Caco-2 (cell line): ENCODE measurements around the gene PMEPA1. TPM values are rescaled to one million over a fixed set of nuclear protein-coding genes. Genes with fewer than 3 reads are reported as not detected.

Source experiments
- BruUV-seq: library from RNA; stranded (reverse); fragments of 400-500 nt; replicated peaks from 2 replicates; lab custom pipeline; 2021; lab: Mats Ljungman, UMichigan
- CTCF ChIA-PET: fragments of 300-600 bp; sonication (Branson Sonifier 250); formaldehyde crosslinking; loops from one replicate; lab custom pipeline; 2022; ENCODE audit warnings: antibody characterized with exemption; lab: Charles Lee
- POLR2A ChIA-PET: fragments of 300-600 bp; sonication (Branson Sonifier 250); formaldehyde crosslinking; loops from one replicate; lab custom pipeline; 2022; ENCODE audit warnings: antibody characterized with exemption; lab: Charles Lee
- DNase-seq, 2 experiments: peaks; one replicate each; pipeline versions ENCODE4 v3.0.0 to v3.0.0-alpha.2; 2020 to 2022
- H3K27me3 ChIP-seq: replicated peaks from 2 replicates; pipeline ENCODE4 v1.6.0; 2011; ENCODE audit warnings: low read length; ENCODE audit not compliant: control insufficient read depth, insufficient read depth
- H3K36me3 ChIP-seq: 2 replicates; pipeline ENCODE4 v1.5.1; 2011; ENCODE audit warnings: low read length; ENCODE audit not compliant: control insufficient read depth, insufficient read depth
- H3K4me1 ChIP-seq: fragments of 250-450 bp; sonication (Bioruptor Pico); 2 replicates; pipeline ENCODE4 v1.5.1; 2020; ENCODE audit warnings: mild to moderate bottlenecking
- H3K4me3 ChIP-seq: 2 replicates; pipeline ENCODE4 v1.5.1; 2011; ENCODE audit warnings: low read depth, mild to moderate bottlenecking, control low read depth, low read length
- H3K9me3 ChIP-seq: fragments of 250-450 bp; sonication (Bioruptor Pico); 2 replicates; pipeline ENCODE4 v1.5.1; 2020; ENCODE audit warnings: mild to moderate bottlenecking, moderate library complexity
- H3K27ac Mint-ChIP-seq: one replicate; pipeline ENCODE4 v1.8.0; 2022; ENCODE audit warnings: mixed read lengths; ENCODE audit not compliant: unreplicated experiment
- H3K27me3 Mint-ChIP-seq: one replicate; pipeline ENCODE4 v1.8.0; 2022; ENCODE audit warnings: mixed read lengths; ENCODE audit not compliant: insufficient read depth, unreplicated experiment
- H3K36me3 Mint-ChIP-seq: one replicate; pipeline ENCODE4 v1.8.0; 2022; ENCODE audit warnings: mild to moderate bottlenecking, mixed read lengths; ENCODE audit not compliant: insufficient read depth, unreplicated experiment
- H3K4me1 Mint-ChIP-seq: one replicate; pipeline ENCODE4 v1.8.0; 2022; ENCODE audit warnings: low read depth, mixed read lengths; ENCODE audit not compliant: unreplicated experiment
- H3K4me3 Mint-ChIP-seq: one replicate; pipeline ENCODE4 v1.8.0; 2022; ENCODE audit warnings: mild to moderate bottlenecking, moderate library complexity, mixed read lengths; ENCODE audit not compliant: unreplicated experiment
- H3K9me3 Mint-ChIP-seq: one replicate; pipeline ENCODE4 v1.8.0; 2022; ENCODE audit warnings: mixed read lengths; ENCODE audit not compliant: unreplicated experiment
- CTCF ChIP-seq, 2 experiments: fragments of 200-600 bp in 1 of 2; IDR thresholded peaks; 1 replicate in 1 of 2; 2 replicates in 1 of 2; pipeline versions ENCODE4 v1.5.1 to v1.8.0; 2011 to 2022; ENCODE audit warnings: antibody characterized with exemption in 1 of 2, control low read depth in 1 of 2, inconsistent platforms in 1 of 2, low read depth in 1 of 2, low read length in 1 of 2, mild to moderate bottlenecking in 1 of 2, moderate library complexity in 1 of 2; ENCODE audit not compliant: insufficient read depth in 1 of 2, severe bottlenecking in 1 of 2, unreplicated experiment in 1 of 2
- intact Hi-C: fragments of 100-400 bp; cut with micrococcal nuclease; formaldehyde crosslinking; loops from one replicate; pipeline ENCODE4 v1.10.0; 2022; ENCODE audit not compliant: unreplicated experiment
- total RNA-seq: library from RNA; stranded (reverse); gene quantifications from 2 replicates; pipeline ENCODE4 v1.2.3, GENCODE V29; 2022

PMEPA1 gene
- total RNA-seq, 1 experiment from 2014 or later = 3.3 TPM

DNA sequence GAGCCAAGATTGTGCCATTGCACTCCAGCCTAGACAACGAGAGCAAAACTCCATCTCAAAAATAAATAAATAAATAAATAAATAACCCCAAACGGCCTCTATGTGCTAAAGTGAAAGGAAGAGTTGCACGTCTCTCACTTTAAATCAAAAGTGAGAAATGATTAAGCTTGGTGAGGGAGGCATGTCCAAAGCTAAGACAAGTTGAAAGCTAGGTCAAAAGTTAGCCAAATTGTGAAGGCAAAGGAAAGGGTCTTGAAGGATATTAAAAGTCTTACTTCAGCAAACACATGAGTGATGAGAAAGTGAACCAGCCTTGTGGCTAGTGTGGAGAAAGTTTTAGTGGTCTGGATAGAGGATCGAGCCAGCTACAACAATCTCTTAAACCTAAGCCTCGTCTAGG lies 103.9 kb downstream of the PMEPA1 start:
- H3K27me3 Mint-ChIP-seq = peaks cover 34% of the 10 kb centered on the region
- CTCF ChIA-PET = interaction anchor here (0.6 to 1.4 kb wide), 5 partner anchors 10 to 575 kb away, joined by 3 to 8 read pairs (median 4); no protein-coding TSS in a partner anchor

DNA sequence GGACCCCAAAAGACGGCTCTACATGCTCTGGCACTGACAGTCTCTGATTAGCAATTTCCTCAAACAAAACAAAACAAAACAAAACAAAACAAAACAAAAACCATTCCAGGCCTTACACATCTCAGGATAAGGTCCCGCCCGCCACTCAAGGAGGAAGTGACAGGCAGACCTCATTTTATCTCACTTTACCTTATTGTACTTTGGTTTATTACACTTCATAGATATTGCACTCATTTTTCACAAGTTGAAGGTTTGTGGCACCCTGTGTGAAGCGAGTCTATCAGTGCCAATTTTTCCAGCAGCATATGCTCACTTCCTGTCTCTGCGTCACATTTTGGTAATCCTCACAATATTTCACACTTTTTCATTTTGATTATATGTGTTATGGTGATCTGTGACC lies 104.8 kb downstream of the PMEPA1 start:
- no peak for DNase-seq
- no peak for TF ChIP-seq CTCF (IDR thresholded peaks at IDR 0.05; ENCODE audit: insufficient read depth in 1 of 2, low read depth in 1 of 2, low read length in 1 of 2, severe bottlenecking in 1 of 2, unreplicated experiment in 1 of 2)
- peaks cover 29% of the 10 kb centered on the region for H3K27me3 Mint-ChIP-seq
- ChIA-PET CTCF (no interaction called here), POLR2A (no interaction called here)
- BruUV-seq = no TSS peak
- no peaks in the 10 kb centered on the region for H3K36me3 Mint-ChIP-seq
- H3K36me3 ChIP-seq = no peaks in the 10 kb centered on the region
- H3K4me1 ChIP-seq = no peaks in the 10 kb centered on the region
- no peaks in the 10 kb centered on the region for H3K27me3 ChIP-seq
- no peaks in the 10 kb centered on the region for H3K4me1 Mint-ChIP-seq
- no peak overlapping the region for H3K27ac Mint-ChIP-seq
- no peak overlapping the region for H3K4me3 ChIP-seq
- H3K9me3 ChIP-seq = no peaks in the 10 kb centered on the region; the same call in 1 of the 2 replicates
- no peak overlapping the region for H3K4me3 Mint-ChIP-seq
- no peaks in the 10 kb centered on the region for H3K9me3 Mint-ChIP-seq
- intact Hi-C loops = no loop called here

More for the DNA sequence above, 103.9 kb downstream of the PMEPA1 start:
- Histone ChIP-seq H3K9me3 (no peaks in the 10 kb centered on the region; the same call in 1 of the 2 replicates), H3K4me1 (no peaks in the 10 kb centered on the region), H3K36me3 (no peaks in the 10 kb centered on the region), H3K4me3 (no peak overlapping the region), H3K27me3 (no peaks in the 10 kb centered on the region)
- no peak for TF ChIP-seq CTCF (IDR thresholded peaks at IDR 0.05; ENCODE audit: insufficient read depth in 1 of 2, low read depth in 1 of 2, low read length in 1 of 2, severe bottlenecking in 1 of 2, unreplicated experiment in 1 of 2)
- POLR2A ChIA-PET = no interaction called here
- H3K36me3 Mint-ChIP-seq = no peaks in the 10 kb centered on the region
- BruUV-seq = no TSS peak
- H3K27ac Mint-ChIP-seq = no peak overlapping the region
- no peak for DNase-seq
- intact Hi-C loops = no loop called here
- no peaks in the 10 kb centered on the region for H3K9me3 Mint-ChIP-seq
- H3K4me3 Mint-ChIP-seq = no peak overlapping the region
- no peaks in the 10 kb centered on the region for H3K4me1 Mint-ChIP-seq

GRCh38 chr20:57603120-57603519 lies 106.7 kb downstream of the PMEPA1 start:
- Mint-ChIP-seq H3K36me3 (no peaks in the 10 kb centered on the region), H3K9me3 (no peaks in the 10 kb centered on the region), H3K4me3 (no peak overlapping the region), H3K27ac (no peak overlapping the region), H3K4me1 (no peaks in the 10 kb centered on the region), H3K27me3 (peaks cover 20% of the 10 kb centered on the region)
- Histone ChIP-seq H3K4me3 (no peak overlapping the region), H3K27me3 (no peaks in the 10 kb centered on the region), H3K36me3 (no peaks in the 10 kb centered on the region), H3K9me3 (no peaks in the 10 kb centered on the region; the same call in 1 of the 2 replicates), H3K4me1 (no peaks in the 10 kb centered on the region)
- no peak for TF ChIP-seq CTCF (IDR thresholded peaks at IDR 0.05; ENCODE audit: insufficient read depth in 1 of 2, low read depth in 1 of 2, low read length in 1 of 2, severe bottlenecking in 1 of 2, unreplicated experiment in 1 of 2)
- CTCF ChIA-PET = interaction anchor here (0.6 to 1.7 kb wide), 2 partner anchors 10 to 57 kb away, joined by 3 to 5 read pairs; no protein-coding TSS in a partner anchor
- POLR2A ChIA-PET = interaction anchor here (0.6 kb wide), 1 partner anchor 83 kb away, joined by 3 read pairs; no protein-coding TSS in a partner anchor
- intact Hi-C loops = no loop called here
- no TSS peak for BruUV-seq
- no peak for DNase-seq
